Activated naive CD4-positive, alpha-beta T cell treated with anti-CD3 and anti-CD28 coated beads for 36 hours (primary cell): Measurements from ENCODE around the gene NEK8. TPM values are rescaled to one million over a fixed set of nuclear protein-coding genes. Genes with fewer than 3 reads are reported as not detected.
A peak's percentile ranks its signal among the peaks of the same experiment; 100 is the strongest.
"Not testable (repeated sequence)": the region's sequence is repeated elsewhere in the genome, so short reads cannot be mapped to it uniquely, and the experiment has no call there.

Experiments
- CTCF ChIA-PET: fragments of 350-600 bp; sonication (Branson Sonifier 250); formaldehyde crosslinking; loops from one replicate; lab custom pipeline; 2021; ENCODE audit warnings: antibody characterized with exemption; lab: Charles Lee
- DNase-seq: peaks from one replicate; pipeline ENCODE4 v3.0.0-alpha.2; 2020
- H3K27ac Mint-ChIP-seq: one replicate; pipeline ENCODE4 v1.8.0; 2021; ENCODE audit warnings: mild to moderate bottlenecking, mixed read lengths
- H3K27me3 Mint-ChIP-seq: one replicate; pipeline ENCODE4 v1.8.0; 2021; ENCODE audit warnings: low read depth, mixed read lengths
- H3K36me3 Mint-ChIP-seq: one replicate; pipeline ENCODE4 v1.8.0; 2021; ENCODE audit warnings: low read depth, mixed read lengths
- H3K4me1 Mint-ChIP-seq: one replicate; pipeline ENCODE4 v1.8.0; 2021; ENCODE audit warnings: low read depth, mixed read lengths
- H3K4me3 Mint-ChIP-seq: one replicate; pipeline ENCODE4 v1.8.0; 2021; ENCODE audit warnings: mild to moderate bottlenecking, moderate library complexity, mixed read lengths
- H3K9me3 Mint-ChIP-seq: one replicate; pipeline ENCODE4 v1.8.0; 2021; ENCODE audit warnings: mixed read lengths
- intact Hi-C: fragments of 100-400 bp; cut with micrococcal nuclease; formaldehyde crosslinking; loops from one replicate; pipeline ENCODE4 v1.15.1; 2023
- total RNA-seq, 2 experiments: library from RNA; stranded (reverse); gene quantifications; one replicate each; pipeline ENCODE4 v1.2.3, GENCODE V29; 2021

The NEK8 gene
- total RNA-seq, 2 experiments from 2014 or later, result 3.1 to 3.2 TPM

GRCh38 chr17:28712032-28712704 lies 16.4 kb upstream of the NEK8 start:
- Mint-ChIP-seq H3K9me3 (no peaks in the 10 kb centered on the region), H3K27ac (peak overlapping the region; percentile 79), H3K4me1 (peaks cover 17% of the 10 kb centered on the region), H3K36me3 (no peaks in the 10 kb centered on the region), H3K4me3 (peak overlapping the region; percentile 79), H3K27me3 (peaks cover 20% of the 10 kb centered on the region)
- CTCF ChIA-PET, result interaction anchor here (2.0 to 3.4 kb wide), 2 partner anchors 8 to 15 kb away, joined by 8 to 12 read pairs; partner anchors contain the start of genes RPL23A and TLCD1
- peak; percentile 73 for DNase-seq
- intact Hi-C loops, result no loop called here

GRCh38 chr17:28712705-28713415 lies 15.7 kb upstream of the NEK8 start:
- H3K27me3 Mint-ChIP-seq, result peaks cover 21% of the 10 kb centered on the region
- CTCF ChIA-PET, result interaction anchor here (3.4 kb wide), 1 partner anchor 14 kb away, joined by 12 read pairs; the partner anchor contains the start of gene TLCD1
- no peak for DNase-seq
- peaks cover 18% of the 10 kb centered on the region for H3K4me1 Mint-ChIP-seq
- intact Hi-C loops, result no loop called here
- no peaks in the 10 kb centered on the region for H3K9me3 Mint-ChIP-seq
- H3K27ac Mint-ChIP-seq, result no peak overlapping the region
- H3K4me3 Mint-ChIP-seq, result peak overlapping the region; percentile 79
- H3K36me3 Mint-ChIP-seq, result no peaks in the 10 kb centered on the region

GRCh38 chr17:28714281-28714680 lies 14.3 kb upstream of the NEK8 start:
- DNase-seq, result no peak
- peaks cover 29% of the 10 kb centered on the region for H3K4me1 Mint-ChIP-seq
- H3K36me3 Mint-ChIP-seq, result no peaks in the 10 kb centered on the region
- no peak overlapping the region for H3K27ac Mint-ChIP-seq
- H3K4me3 Mint-ChIP-seq, result no peak overlapping the region
- CTCF ChIA-PET, result no interaction called here
- peaks cover 27% of the 10 kb centered on the region for H3K27me3 Mint-ChIP-seq
- H3K9me3 Mint-ChIP-seq, result no peaks in the 10 kb centered on the region
- intact Hi-C loops, result no loop called here

GRCh38 chr17:28715217-28715616 lies 13.4 kb upstream of the NEK8 start:
- Mint-ChIP-seq H3K27me3 (peaks cover 27% of the 10 kb centered on the region), H3K9me3 (no peaks in the 10 kb centered on the region), H3K4me3 (no peak overlapping the region), H3K36me3 (peaks cover 5% of the 10 kb centered on the region), H3K27ac (no peak overlapping the region), H3K4me1 (peaks cover 33% of the 10 kb centered on the region)
- DNase-seq, result no peak
- CTCF ChIA-PET, result no interaction called here
- intact Hi-C loops, result no loop called here

- CTCF ChIA-PET, result interaction anchor here (0.7 kb wide), 1 partner anchor 55 kb away, joined by 3 read pairs; the partner anchor contains the start of genes SDF2 and SUPT6H
- no peak for DNase-seq
- Mint-ChIP-seq H3K4me1 (peaks cover 33% of the 10 kb centered on the region), H3K27ac (no peak overlapping the region), H3K27me3 (peaks cover 27% of the 10 kb centered on the region), H3K9me3 (no peaks in the 10 kb centered on the region), H3K36me3 (peaks cover 23% of the 10 kb centered on the region), H3K4me3 (peak overlapping the region; percentile 50)
- intact Hi-C loops, result no loop called here
These were observed 11.6 kb upstream of the NEK8 start for GRCh38 chr17:28716740-28717577.

- CTCF ChIA-PET, result interaction anchor here (1.0 kb wide), 1 partner anchor 69 kb away, joined by 3 read pairs; no protein-coding TSS in a partner anchor
- DNase-seq, result peak; percentile 22
These were observed 10.8 kb upstream of the NEK8 start, which contains the start of gene RAB34 for GRCh38 chr17:28717578-28718332. RAB34 (minus strand) TSS chr17:28717868; CDS start chr17:28717266, 602 bp downstream.

GRCh38 chr17:28718333-28719020 lies 10.1 kb upstream of the NEK8 start:
- no peak for DNase-seq
- no peaks in the 10 kb centered on the region for H3K9me3 Mint-ChIP-seq
- peaks cover 39% of the 10 kb centered on the region for H3K4me1 Mint-ChIP-seq
- H3K4me3 Mint-ChIP-seq, result peak overlapping the region; percentile 66
- H3K36me3 Mint-ChIP-seq, result peaks cover 37% of the 10 kb centered on the region
- peaks cover 25% of the 10 kb centered on the region for H3K27me3 Mint-ChIP-seq
- H3K27ac Mint-ChIP-seq, result peak overlapping the region; percentile 59
- CTCF ChIA-PET, result interaction anchor here (1.0 kb wide), 1 partner anchor 70 kb away, joined by 3 read pairs; no protein-coding TSS in a partner anchor
- intact Hi-C loops, result loop anchor here (1.0 to 2.0 kb wide), 6 partner anchors 7 to 383 kb away; partner anchors contain the start of genes IFT20, NEK8, PROCA1 and SUPT6H

More at GRCh38 chr17:28717578-28718332, 10.8 kb upstream of the NEK8 start, which contains the start of gene RAB34:
- intact Hi-C loops, result loop anchor here (2.0 kb wide), 2 partner anchors 55 to 71 kb away; partner anchors contain the start of gene SUPT6H
- Mint-ChIP-seq H3K4me3 (peak within 1 kb of the TSS; percentile 66), H3K27ac (peak within 1 kb of the TSS; percentile 59), H3K36me3 (peaks cover 31% of the 10 kb centered on the region), H3K9me3 (no peaks in the 10 kb centered on the region), H3K27me3 (peaks cover 25% of the 10 kb centered on the region), H3K4me1 (peaks cover 33% of the 10 kb centered on the region)

- H3K27ac Mint-ChIP-seq, result peak overlapping the region; percentile 94
- H3K27me3 Mint-ChIP-seq, result peaks cover 25% of the 10 kb centered on the region
- H3K36me3 Mint-ChIP-seq, result peaks cover 39% of the 10 kb centered on the region
- no peak for DNase-seq
- H3K4me3 Mint-ChIP-seq, result peak overlapping the region; percentile 91
- intact Hi-C loops, result loop anchor here (1.0 to 2.0 kb wide), 6 partner anchors 8 to 384 kb away; partner anchors contain the start of genes IFT20, NEK8, PROCA1 and SUPT6H
- H3K4me1 Mint-ChIP-seq, result peaks cover 43% of the 10 kb centered on the region
- CTCF ChIA-PET, result interaction anchor here (0.7 to 1.9 kb wide), 9 partner anchors 8 to 398 kb away, joined by 3 to 8 read pairs (median 3); partner anchors contain the start of genes PROCA1, SDF2 and SUPT6H
- no peaks in the 10 kb centered on the region for H3K9me3 Mint-ChIP-seq
These were observed 9.6 kb upstream of the NEK8 start for GRCh38 chr17:28719021-28719433.

- Mint-ChIP-seq H3K4me3 (peak overlapping the region; percentile 91), H3K9me3 (no peaks in the 10 kb centered on the region), H3K27ac (peak overlapping the region; percentile 94), H3K4me1 (peaks cover 53% of the 10 kb centered on the region), H3K36me3 (peaks cover 52% of the 10 kb centered on the region), H3K27me3 (peaks cover 17% of the 10 kb centered on the region)
- peak; percentile 49 for DNase-seq
- intact Hi-C loops, result loop anchor here (10.0 kb wide), 1 partner anchor 844 kb away; the partner anchor contains the start of genes ABHD15 and TP53I13
- CTCF ChIA-PET, result interaction anchor here (0.7 to 1.9 kb wide), 9 partner anchors 9 to 397 kb away, joined by 3 to 8 read pairs (median 3); partner anchors contain the start of genes PROCA1, SDF2 and SUPT6H
These were observed 8.2 kb upstream of the NEK8 start for GRCh38 chr17:28720247-28720996.

- peak overlapping the region; percentile 91 for H3K4me3 Mint-ChIP-seq
- H3K4me1 Mint-ChIP-seq, result peaks cover 53% of the 10 kb centered on the region
- not testable (repeated sequence) for H3K9me3 Mint-ChIP-seq, DNase-seq
- intact Hi-C loops, result loop anchor here (10.0 kb wide), 1 partner anchor 844 kb away; the partner anchor contains the start of genes ABHD15 and TP53I13
- H3K27ac Mint-ChIP-seq, result peak overlapping the region; percentile 94
- CTCF ChIA-PET, result interaction anchor here (0.6 to 1.9 kb wide), 6 partner anchors 10 to 228 kb away, joined by 3 to 8 read pairs (median 4); partner anchors contain the start of gene PROCA1
- peaks cover 11% of the 10 kb centered on the region for H3K27me3 Mint-ChIP-seq
- H3K36me3 Mint-ChIP-seq, result peaks cover 56% of the 10 kb centered on the region
These were observed 7.6 kb upstream of the NEK8 start for GRCh38 chr17:28720997-28721329.
